HG03520 (cell line): ENCODE results near the gene AQP4.

Experiments used
- ATAC-seq: cut with Tn5 transposase; IDR thresholded peaks from one replicate; pipeline ENCODE4 v1.9.1; 2021; ENCODE audit warnings: mild to moderate bottlenecking, moderate library complexity; ENCODE audit not compliant: unreplicated experiment

The AQP4 gene, protein sequence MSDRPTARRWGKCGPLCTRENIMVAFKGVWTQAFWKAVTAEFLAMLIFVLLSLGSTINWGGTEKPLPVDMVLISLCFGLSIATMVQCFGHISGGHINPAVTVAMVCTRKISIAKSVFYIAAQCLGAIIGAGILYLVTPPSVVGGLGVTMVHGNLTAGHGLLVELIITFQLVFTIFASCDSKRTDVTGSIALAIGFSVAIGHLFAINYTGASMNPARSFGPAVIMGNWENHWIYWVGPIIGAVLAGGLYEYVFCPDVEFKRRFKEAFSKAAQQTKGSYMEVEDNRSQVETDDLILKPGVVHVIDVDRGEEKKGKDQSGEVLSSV

DNA sequence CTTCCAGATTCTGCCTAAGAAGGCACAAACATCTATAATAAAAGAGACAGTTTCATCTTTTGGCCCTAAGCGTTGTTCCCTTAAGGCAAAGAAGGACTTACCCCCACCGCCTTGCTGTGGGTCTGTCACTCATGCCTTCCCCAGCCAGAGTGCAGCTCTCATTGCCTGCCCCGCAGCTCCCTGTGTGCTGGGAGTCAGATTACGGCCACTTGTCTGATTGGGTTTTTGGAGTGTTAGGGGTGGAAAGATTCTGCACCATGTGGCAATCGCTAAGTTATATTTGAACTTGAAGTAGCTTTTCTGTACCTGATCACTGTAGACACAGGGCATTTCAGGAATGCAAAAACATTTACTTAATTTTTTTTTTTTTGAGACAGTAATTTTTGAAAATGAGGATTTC, at the start of gene AQP4:
TSS of gene AQP4 (minus strand) at position 151 of the 400 bp plus-strand sequence. CDS start at position 133, 18 bp downstream.
- no peak for ATAC-seq

DNA sequence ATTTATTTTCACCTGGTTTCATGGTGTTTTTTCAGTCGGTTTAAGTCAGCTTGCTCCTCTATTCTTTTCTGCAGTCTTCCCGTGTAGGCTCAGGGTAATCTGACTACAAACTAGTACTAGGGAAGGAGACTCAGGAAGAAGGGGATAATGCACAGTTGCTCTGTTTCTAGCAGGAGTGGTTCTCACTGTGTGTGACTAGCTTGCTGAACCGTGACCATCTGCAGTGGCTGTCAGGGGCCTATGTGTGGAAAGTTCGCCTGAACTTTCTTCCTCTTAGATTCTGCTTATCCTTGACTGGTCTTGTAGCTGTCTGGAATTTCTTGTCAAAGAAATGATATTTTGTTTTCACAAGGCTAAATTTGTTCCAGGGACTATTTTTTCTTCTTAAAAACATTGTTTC, 46.3 kb upstream of the AQP4 start:
- no peak for ATAC-seq

DNA sequence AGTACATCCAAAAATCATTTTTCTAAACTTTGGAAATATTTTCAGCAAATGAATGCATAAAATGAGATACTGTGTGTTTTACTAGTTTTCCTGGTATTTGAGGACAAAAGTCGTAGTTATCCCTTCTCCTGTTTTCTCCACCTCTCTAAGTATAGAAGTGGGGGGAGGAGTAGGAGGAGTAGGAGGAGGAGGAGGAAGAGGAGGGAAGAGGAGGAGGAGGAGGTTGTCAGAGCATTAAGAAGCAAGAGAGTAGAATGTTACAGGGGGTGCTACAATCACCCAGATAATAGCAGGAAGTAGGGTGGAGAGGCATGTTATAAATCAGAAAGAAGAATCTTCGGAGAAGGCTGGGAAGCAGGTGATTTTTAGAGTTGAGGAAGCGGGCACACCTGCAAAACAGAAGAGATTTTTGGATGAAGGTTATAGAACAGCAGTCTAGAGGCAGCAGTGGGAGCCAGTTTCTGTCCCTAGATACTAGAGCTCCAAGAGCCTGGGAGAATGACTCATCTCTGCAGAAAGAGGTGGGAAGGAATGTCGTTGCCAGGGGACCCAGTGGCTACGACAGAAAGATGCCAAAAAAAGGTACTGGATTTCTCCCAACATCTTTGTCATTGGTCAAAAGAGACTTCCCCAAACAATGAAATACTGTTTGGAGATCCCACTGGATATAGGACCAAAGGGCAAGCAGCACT, 44.2 kb upstream of the AQP4 start:
- no peak for ATAC-seq

DNA sequence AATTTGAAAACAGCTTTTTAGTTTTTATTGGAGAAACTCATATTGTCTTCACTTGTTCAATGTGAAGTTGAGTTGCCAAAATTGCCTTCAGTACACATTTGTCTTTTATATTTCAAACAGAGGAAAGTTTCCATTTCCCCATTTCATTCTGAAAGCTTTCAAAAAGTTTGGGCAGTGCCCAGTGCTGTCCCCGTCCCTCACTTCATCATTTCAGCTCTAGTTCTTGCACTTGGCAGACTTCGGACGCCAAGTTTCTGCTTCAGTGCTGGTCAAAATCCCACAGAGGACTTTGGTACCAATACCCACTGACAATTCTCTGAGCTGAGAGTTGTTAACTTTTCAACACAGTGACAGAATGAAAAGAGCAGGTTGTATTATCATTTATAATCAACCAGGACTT, 43.4 kb upstream of the AQP4 start:
- ATAC-seq = no peak

DNA sequence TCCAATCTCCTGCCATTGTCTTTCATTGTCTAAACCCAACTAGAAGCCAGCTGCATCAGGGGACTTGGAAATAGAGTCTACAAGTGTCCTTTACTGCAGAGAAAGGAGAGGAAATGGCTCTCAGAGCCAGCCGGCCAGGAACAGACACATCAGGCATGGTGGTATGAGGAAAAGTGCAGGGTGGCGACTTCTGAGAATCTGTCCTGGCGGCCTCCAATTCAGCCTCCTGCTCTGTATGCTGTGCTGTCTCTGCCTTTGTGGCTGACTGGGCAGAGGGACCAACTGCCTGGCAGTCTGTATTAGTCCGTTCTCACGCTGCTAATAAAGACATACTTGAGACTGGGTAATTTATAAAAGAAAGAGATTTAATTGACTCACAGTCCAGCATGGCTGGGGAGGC, 36.8 kb upstream of the AQP4 start:
- ATAC-seq = no peak

DNA sequence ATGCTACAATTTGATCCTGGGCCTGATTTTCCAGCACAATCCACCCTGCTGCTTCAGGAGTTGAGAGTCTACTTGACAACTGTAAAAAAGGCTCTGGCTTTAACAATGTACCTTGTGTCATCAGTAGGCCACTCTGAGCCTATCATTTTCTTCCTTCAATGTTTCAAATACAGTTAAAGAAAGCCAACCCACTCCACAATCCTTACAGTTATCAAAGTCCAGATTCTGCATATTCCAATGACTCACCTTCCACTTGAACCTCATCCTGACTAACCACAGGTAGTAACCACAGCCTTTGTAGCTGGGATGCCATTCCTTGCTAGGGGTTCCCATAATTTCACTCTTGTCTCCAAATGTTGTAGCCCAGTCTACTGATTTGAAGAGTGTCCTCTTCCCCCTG, 35.5 kb upstream of the AQP4 start:
- no peak for ATAC-seq

DNA sequence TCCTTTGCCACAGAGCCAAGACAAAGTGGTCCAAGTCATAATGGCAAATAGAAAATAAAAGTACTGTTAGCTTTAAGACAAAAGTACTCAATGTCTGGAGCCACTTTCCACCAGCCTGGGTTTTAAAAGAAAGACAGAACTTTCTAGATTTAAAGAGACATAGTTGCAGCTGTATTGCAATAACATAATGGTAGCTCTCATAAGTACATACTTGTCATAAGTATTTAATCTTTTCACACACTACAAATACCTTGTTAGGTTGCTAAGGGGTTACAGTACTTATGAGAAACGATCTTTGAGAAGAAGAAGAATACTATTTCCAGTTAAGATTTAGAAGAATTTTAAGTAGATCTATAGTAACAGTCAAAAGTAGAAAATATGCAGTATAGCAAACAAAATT, 28.9 kb upstream of the AQP4 start:
- no peak for ATAC-seq

DNA sequence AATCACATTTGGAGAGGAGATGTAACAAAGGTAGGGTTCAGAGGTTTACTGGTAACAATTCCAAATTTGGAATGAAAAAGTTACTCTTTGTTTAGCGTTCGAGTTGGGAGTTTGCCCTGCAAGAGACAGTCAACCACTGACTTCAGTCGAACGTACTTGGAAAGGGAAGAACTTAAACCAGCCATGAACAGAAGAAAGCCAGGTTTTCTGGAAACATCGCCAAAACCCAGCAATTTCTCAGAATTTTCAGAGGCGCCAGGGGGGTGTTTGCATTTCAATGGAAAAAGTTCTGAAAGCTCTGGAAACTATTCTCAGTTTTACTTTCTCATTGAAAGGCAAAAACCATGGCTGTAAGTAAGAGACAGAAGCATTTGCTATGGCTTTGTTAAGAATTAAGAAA, 28.5 kb upstream of the AQP4 start:
- no peak for ATAC-seq

DNA sequence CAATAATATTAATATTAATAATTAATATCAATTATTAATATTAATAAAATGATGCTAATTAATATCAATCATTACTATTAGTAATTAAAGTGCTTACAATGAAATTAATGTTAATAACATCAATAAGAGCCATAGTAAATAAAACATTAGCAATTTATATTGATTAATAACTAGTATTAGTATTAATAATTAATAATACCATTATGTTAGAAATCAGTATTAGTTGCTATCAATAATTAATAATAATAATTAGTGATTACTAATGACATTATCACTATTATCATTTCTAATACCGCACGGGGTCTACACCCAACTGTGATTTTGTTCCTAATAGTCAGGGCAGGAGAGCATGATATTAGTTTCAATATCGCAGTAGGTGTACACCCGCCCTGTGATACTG, 22.8 kb upstream of the AQP4 start:
- ATAC-seq = no peak

DNA sequence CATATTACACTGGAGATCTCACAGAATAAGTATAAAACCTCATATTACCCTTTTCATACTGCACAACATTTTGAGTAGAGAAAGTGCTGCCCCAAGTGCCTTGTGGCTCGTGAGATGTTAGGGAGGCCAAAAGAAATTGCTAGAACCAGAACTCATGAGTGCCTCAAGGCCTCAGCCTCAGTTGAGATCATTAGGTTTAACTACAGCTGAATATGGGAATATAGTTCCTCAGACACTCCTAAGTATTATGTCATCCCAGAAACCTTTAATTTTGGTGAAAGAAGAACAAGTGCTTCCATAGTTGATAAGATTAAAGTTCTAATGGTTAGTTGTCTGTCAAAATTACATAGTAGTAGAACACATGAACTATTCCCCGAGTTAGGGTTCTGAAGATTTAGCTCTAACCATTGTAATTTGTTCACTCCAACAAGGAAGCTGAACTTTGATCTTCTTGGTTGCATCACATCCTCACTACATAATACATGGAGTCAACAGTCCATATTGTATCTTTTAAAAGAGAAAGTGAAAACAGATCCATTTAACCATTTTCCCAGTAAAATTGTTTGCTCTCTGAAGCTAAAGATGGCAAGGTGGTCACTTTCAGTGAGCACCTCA, 9.6 kb upstream of the AQP4 start:
- no peak for ATAC-seq

DNA sequence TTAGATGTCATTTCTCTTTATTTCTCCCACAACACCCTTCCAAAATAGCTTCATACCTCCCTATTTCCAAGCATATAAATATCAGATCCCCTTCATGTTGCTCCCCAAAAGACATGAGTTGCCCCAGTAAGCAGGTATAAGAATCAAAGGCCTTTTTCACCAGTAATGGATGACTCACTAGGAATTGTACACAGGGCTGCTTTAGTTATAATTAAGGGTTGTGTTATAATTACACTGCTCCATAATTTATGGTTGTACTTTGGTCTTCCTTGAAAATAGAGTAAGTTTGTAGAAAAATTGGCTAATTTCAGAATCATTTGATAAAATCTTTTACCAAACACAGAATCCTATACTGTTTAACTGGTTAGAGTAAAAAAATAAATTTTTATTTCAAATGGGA, 8.8 kb upstream of the AQP4 start:
- ATAC-seq = no peak

DNA sequence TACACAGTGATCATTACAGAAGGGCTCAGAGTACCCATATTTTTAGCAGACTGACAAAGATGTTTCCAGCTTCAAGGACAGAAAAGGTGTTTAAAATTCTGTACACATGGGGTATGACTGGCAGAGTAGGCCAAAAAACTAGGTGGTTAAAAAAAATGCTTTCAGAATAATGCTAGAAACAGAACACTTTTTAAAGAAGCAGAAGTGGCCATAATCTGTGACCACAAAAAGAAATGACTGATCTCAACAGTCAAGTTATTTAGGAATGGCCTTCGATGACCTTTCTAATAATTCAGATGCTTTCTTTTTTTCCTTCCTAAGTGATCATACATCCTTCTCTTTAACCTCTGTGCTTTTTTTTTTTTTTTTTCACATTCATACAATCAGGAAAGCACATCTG, 4.1 kb upstream of the AQP4 start:
- no peak for ATAC-seq

DNA sequence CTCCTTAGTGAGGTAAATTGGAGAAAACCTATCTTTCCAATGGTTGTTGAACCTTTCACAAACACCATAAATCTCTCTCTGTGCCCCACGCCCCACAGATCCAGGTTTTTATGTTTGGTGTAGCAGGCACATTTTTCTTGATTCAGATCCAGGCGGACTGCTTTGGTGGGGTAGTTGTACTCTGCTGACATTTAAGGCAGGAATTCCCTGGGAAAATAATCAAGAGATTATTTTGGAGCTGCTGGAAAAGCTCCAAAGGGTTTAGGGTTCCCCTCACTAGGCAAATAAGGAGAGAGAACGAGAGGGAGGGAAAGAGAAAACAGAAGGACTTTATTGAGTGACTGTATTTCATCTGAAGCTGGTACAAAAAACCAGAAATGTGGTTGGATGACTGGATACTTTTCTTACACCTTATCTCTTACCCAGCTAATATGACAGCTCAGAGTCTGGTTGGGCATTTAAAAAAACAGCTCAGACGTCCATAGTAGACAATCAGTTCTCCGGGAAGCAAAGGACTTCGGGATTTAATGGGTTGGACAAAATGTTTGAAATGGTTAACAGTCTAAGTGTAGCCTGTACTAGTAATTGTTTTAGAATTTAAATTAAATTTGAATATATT, 3.6 kb upstream of the AQP4 start:
- ATAC-seq = no peak

DNA sequence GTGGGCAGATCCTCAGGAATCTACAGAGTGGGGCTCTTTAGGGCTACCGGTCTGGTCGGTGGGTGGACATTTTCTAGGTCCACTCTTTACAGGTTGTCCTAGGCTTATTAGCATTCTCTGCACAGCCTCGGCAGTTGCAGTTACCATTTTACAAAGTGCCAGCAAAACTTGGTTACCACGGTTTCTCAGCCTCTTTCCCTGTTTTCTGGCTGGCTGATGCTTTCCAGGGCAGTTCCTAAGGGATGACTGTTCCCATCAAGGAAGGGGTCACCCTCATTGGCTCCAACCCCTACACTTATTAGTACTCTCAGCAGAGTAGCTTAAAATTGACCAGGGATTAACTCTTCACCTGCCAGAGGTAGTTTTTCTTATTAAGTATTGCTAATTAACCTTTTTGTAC, 2.0 kb upstream of the AQP4 start:
- no peak for ATAC-seq

DNA sequence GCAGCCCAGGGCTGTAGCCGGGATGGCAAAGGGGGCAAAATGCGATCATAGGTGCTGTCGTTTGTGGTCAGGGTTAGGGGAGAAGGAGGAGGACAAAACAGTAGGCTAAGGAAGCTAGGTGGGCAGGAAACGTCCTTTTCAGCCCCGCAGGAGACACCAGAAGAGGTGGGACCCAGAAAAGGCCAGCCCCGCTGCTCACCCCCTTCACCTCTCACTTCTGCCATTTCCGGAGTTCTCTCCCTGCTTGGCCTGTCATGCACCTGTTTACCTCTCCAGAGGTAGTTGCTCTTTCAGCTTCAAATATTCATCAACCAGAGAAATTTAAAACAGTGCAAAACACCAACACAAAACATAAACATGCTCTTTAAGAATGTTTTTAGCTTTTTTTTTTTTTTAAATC, 849 bp downstream of the AQP4 start:
- ATAC-seq = no peak

DNA sequence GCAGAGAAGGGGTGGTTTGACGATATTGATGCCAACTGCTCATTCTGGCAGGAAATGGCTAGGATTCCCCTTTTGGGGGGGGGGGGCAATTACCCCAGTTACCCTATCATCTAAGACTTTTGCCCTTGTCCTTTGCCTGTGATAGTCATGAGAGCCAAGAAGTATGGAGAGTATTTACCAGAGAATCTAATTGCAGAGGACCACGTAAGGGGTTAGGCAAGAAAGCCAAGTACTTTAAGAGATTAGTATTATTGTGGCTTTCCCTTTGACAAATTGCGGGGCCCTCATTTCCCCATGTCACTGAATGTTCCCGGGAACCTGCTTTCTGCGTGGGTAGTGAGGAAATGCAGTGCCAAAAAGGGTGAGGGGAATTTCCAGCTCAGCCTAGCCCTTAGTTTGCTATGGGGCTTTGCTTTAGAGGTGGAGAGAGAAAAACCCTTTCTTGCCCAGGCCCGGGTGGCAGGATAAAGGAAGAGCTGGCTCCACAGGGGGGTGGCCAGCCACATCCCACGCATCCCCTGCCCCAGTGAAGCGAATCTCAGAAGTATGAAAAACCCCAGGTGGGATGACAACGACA, 1.5 kb downstream of the AQP4 start:
- no peak for ATAC-seq

DNA sequence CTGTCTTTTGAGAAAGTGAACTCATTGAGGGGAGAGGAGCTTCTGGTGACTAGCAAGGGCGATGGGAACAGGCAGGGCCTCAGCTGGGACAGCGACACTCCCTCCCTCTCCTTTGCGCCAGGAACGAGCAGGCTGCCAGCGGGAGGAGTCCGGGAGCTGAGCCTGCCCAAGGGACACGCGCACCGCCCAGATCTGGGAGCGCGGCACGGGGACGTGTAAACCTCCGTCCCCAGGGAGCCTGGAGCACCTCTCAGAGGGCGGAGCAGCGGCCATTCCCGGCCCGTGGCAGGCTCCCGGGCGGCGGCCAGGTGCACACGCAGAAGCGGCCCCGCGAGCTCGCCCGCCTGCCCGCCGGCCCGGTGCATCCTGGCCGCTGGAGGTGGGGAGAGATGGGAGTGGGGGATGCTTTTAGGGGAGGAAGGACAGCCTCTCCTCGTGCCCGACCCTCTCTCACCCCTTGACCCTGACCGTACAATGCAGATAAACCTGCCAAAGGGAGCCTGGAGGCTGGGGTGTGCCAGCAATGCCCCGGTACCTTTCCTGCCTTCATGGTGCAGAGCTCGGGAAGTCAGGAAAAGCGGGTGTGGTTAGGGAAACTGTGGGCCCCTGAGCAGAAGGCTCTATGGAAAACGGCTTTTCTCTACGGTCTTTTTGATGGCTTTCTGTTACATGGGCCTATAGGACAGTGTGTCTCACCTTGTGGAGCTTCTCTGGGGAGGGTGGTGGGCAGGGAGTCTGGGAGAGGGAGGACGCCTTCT, 2.2 kb downstream of the AQP4 start:
- no peak for ATAC-seq

DNA sequence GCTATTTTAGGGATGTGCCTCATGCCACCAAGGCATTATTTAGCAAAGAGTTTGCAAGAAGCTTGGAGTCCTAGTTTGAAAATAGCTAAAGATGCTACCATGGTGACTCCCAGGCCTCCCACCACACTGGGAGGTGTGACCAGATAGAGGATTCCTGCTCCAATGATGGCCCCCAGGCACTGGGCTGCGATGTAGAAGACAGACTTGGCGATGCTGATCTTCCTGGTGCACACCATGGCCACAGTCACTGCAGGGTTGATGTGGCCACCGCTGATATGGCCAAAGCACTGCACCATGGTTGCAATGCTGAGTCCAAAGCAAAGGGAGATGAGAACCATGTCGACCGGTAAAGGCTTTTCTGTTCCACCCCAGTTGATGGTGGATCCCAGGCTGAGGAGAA, 3.4 kb downstream of the AQP4 start:
- ATAC-seq = no peak

DNA sequence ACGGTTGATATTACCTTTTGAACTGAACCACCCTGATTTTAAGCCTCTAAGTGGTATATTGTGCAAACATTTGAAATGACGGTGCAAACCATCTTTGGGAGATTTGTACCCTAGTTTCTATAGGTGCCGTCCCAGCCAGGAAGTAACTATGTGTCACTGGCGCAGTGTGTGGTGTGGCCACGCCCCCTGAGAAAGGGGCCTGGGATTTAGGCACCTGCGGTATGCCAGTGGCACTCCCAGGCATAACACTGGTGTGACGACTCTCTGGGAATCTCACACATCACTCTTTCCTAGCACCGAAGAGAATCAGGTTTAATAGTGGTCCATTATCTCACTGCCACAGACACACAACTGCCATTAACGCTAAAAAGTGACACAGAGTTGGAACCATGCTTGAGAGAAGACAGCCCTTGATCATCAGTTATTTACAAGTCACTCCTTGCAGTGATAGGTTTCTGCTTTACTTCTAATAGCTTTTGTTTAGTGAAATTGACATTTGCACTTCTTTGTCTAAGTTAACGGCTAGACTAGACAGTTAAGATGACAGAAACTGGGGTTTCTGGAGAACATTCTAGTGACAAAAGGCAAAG, 11.1 kb downstream of the AQP4 start:
- ATAC-seq = no peak

DNA sequence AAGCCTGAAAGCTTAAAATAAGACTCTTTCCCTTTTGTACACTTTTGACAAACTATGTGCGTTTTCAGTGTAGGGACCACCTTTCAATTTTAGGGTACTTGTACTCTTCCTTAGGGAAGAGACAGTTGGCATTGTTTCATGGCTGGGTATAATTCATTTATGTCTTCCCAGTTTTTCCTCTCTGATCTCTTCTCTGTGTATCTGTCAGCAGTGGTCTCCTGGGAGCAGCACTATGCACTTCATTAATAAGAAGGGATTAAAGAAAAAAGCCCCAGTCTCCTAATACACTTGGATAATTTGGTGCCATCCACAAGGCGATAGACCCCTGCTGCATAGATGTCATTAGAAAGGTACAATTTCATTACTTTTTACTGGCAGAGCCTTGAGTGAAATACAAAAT, 12.1 kb downstream of the AQP4 start:
- no peak for ATAC-seq
